Measurements from ENCODE around the gene KIF5C. TPM values are rescaled to one million over a fixed set of nuclear protein-coding genes. Genes with fewer than 3 reads are reported as not detected.

Gene KIF5C
- total RNA-seq, 2 experiments from 2014 or later, result 8.1 to 22.2 TPM

DNA sequence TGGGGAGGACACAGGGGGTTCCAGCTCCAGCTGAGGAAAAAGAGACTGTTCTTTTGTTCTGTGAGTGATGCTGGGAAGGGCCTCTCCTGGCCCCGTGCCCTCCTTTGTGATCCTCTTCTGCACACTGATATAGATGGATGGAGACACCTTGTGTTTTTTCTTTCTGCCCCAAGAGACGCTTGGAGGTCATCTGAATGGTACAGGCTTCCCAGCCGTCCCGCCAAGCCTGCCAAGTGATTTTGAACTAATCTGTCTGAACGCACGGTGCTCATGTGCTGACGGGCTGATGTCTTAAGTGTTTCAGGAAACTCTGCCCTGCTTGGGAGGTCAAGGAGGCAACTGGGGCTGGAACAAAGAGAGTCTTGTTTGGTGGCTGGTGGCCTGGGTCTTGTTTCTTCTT, 57.5 kb downstream of the KIF5C start:
- ChIA-PET CTCF (ENCODE audit: unreplicated experiment) (no interaction called here), POLR2A (interaction anchor here (0.7 to 0.8 kb wide), 2 partner anchors 19 to 154 kb away, joined by 3 read pairs; no protein-coding TSS in a partner anchor)
- Histone ChIP-seq H4K20me1 (ENCODE audit: insufficient read depth, low read length) (no peaks in the 10 kb centered on the region), H2AFZ (ENCODE audit: low read length) (no peak overlapping the region), H3K4me1 (ENCODE audit: insufficient read depth, low read length, poor library complexity, severe bottlenecking) (no peaks in the 10 kb centered on the region), H3K27ac (ENCODE audit: low read depth, low read length, poor library complexity, severe bottlenecking) (no peak overlapping the region), H3K79me2 (ENCODE audit: insufficient read depth, low read depth, low read length) (no peaks in the 10 kb centered on the region), H3K36me3 (ENCODE audit: insufficient read depth, low read length) (peaks cover 22% of the 10 kb centered on the region; the same call in 1 of the 2 replicates), H3K4me2 (ENCODE audit: low read length) (no peak overlapping the region), H3K9me3 (ENCODE audit: low read length) (no peaks in the 10 kb centered on the region), H3K9me2 (ENCODE audit: insufficient read depth, low read length) (no peaks in the 10 kb centered on the region), H3K4me3 (ENCODE audit: low read depth, low read length, poor library complexity, severe bottlenecking) (no peak overlapping the region)
- DNase-seq (ENCODE audit: low spot score), result no peak
- TF ChIP-seq, protein P1, sequence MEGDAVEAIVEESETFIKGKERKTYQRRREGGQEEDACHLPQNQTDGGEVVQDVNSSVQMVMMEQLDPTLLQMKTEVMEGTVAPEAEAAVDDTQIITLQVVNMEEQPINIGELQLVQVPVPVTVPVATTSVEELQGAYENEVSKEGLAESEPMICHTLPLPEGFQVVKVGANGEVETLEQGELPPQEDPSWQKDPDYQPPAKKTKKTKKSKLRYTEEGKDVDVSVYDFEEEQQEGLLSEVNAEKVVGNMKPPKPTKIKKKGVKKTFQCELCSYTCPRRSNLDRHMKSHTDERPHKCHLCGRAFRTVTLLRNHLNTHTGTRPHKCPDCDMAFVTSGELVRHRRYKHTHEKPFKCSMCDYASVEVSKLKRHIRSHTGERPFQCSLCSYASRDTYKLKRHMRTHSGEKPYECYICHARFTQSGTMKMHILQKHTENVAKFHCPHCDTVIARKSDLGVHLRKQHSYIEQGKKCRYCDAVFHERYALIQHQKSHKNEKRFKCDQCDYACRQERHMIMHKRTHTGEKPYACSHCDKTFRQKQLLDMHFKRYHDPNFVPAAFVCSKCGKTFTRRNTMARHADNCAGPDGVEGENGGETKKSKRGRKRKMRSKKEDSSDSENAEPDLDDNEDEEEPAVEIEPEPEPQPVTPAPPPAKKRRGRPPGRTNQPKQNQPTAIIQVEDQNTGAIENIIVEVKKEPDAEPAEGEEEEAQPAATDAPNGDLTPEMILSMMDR (conservative IDR thresholded peaks at IDR 0.05; ENCODE audit: low read length), result no peak
- no peak for TF ChIP-seq EZH2phosphoT487 (IDR thresholded peaks at IDR 0.05; ENCODE audit: borderline replicate concordance, low read depth, low read length)
- intact Hi-C loops (cut with micrococcal nuclease; ENCODE audit: unreplicated experiment), result no loop called here
- BruUV-seq (replicated peaks), result no TSS peak

DNA sequence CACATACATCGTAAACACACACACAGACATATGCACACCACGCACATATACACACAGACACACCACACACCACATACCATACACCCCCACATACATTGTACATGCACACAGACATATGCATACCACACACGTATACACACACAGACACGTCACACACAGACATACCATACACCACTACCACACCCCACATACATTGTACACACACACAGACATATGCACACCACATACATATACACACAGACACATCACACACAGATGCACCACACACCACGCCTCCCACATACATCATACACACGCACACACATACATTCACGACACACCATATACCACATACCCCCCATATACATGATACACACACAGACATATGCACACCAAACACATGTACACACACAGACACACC, 58.4 kb downstream of the KIF5C start:
- Histone ChIP-seq H3K4me3 (ENCODE audit: low read depth, low read length, poor library complexity, severe bottlenecking) (no peak overlapping the region), H3K9me2 (ENCODE audit: insufficient read depth, low read length) (no peaks in the 10 kb centered on the region), H3K27ac (ENCODE audit: low read depth, low read length, poor library complexity, severe bottlenecking) (no peak overlapping the region), H3K4me1 (ENCODE audit: insufficient read depth, low read length, poor library complexity, severe bottlenecking) (no peaks in the 10 kb centered on the region), H2AFZ (ENCODE audit: low read length) (no peak overlapping the region), H3K4me2 (ENCODE audit: low read length) (no peak overlapping the region), H3K9me3 (ENCODE audit: low read length) (no peaks in the 10 kb centered on the region), H3K36me3 (ENCODE audit: insufficient read depth, low read length) (peaks cover 22% of the 10 kb centered on the region; the same call in 1 of the 2 replicates), H4K20me1 (ENCODE audit: insufficient read depth, low read length) (no peaks in the 10 kb centered on the region), H3K79me2 (ENCODE audit: insufficient read depth, low read depth, low read length) (no peaks in the 10 kb centered on the region)
- CTCF ChIA-PET (ENCODE audit: unreplicated experiment), result no interaction called here
- POLR2A ChIA-PET, result interaction anchor here (0.8 kb wide), 1 partner anchor 155 kb away, joined by 3 read pairs; no protein-coding TSS in a partner anchor
- intact Hi-C loops (cut with micrococcal nuclease; ENCODE audit: unreplicated experiment), result no loop called here
- no TSS peak for BruUV-seq (replicated peaks)
- DNase-seq (ENCODE audit: low spot score), result no peak
- no peak for TF ChIP-seq EZH2phosphoT487 (IDR thresholded peaks at IDR 0.05; ENCODE audit: borderline replicate concordance, low read depth, low read length)
- TF ChIP-seq, protein P1 (conservative IDR thresholded peaks at IDR 0.05; ENCODE audit: low read length), result no peak

DNA sequence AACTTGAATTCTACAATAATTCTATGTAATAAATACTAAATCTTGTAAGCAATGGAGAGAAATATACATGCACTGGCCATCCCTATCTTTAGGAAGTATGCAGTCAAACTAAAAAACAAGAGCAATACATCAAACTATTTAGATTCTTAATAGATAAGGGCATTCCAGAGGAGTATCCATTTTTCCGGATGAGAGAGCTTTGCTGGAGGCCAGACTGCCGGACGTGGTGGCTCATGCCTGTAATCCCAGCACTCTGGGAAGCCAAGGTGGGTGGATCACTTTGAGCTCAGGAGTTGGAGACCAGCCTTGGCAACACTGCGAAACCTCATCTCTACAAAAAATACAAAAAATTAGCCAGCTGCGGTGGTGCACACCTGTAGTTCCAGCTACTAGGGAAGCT, 60.8 kb downstream of the KIF5C start:
- ChIA-PET CTCF (ENCODE audit: unreplicated experiment) (no interaction called here), POLR2A (interaction anchor here (0.6 to 1.2 kb wide), 2 partner anchors 12 to 539 kb away, joined by 5 to 9 read pairs; no protein-coding TSS in a partner anchor)
- H3K79me2 ChIP-seq (ENCODE audit: insufficient read depth, low read depth, low read length), result no peaks in the 10 kb centered on the region
- no peak overlapping the region for H3K4me2 ChIP-seq (ENCODE audit: low read length)
- H3K9me2 ChIP-seq (ENCODE audit: insufficient read depth, low read length), result no peaks in the 10 kb centered on the region
- intact Hi-C loops (cut with micrococcal nuclease; ENCODE audit: unreplicated experiment), result no loop called here
- peaks cover 19% of the 10 kb centered on the region; the same call in 1 of the 2 replicates for H3K36me3 ChIP-seq (ENCODE audit: insufficient read depth, low read length)
- H3K4me3 ChIP-seq (ENCODE audit: low read depth, low read length, poor library complexity, severe bottlenecking), result no peak overlapping the region
- H3K4me1 ChIP-seq (ENCODE audit: insufficient read depth, low read length, poor library complexity, severe bottlenecking), result no peaks in the 10 kb centered on the region
- BruUV-seq (replicated peaks), result no TSS peak
- H4K20me1 ChIP-seq (ENCODE audit: insufficient read depth, low read length), result no peaks in the 10 kb centered on the region
- TF ChIP-seq, protein P1 (conservative IDR thresholded peaks at IDR 0.05; ENCODE audit: low read length), result no peak
- no peak for TF ChIP-seq EZH2phosphoT487 (IDR thresholded peaks at IDR 0.05; ENCODE audit: borderline replicate concordance, low read depth, low read length)
- no peaks in the 10 kb centered on the region for H3K9me3 ChIP-seq (ENCODE audit: low read length)
- H2AFZ ChIP-seq (ENCODE audit: low read length), result no peak overlapping the region
- H3K27ac ChIP-seq (ENCODE audit: low read depth, low read length, poor library complexity, severe bottlenecking), result no peak overlapping the region
- no peak for DNase-seq (ENCODE audit: low spot score)

All from OCI-LY7 (cell line).